Colonic mucosa (tissue), 4 donors: Measurements from ENCODE around the gene NKAIN4. TPM values are rescaled to one million over a fixed set of nuclear protein-coding genes. Genes with fewer than 3 reads are reported as not detected.
"Not testable (repeated sequence)": the region's sequence is repeated elsewhere in the genome, so short reads cannot be mapped to it uniquely, and the experiment has no call there.

Source experiments
- DNase-seq: peaks from one replicate; pipeline ENCODE4 v3.0.0-alpha.2; 2020
- H3K27ac ChIP-seq: fragments of 200-600 bp; one replicate; pipeline ENCODE4 v1.8.0; 2021
- H3K27me3 ChIP-seq: fragments of 200-600 bp; one replicate; pipeline ENCODE4 v1.8.0; 2021
- H3K36me3 ChIP-seq: fragments of 200-600 bp; one replicate; pipeline ENCODE4 v1.8.0; 2021
- H3K4me1 ChIP-seq: fragments of 200-600 bp; one replicate; pipeline ENCODE4 v1.8.0; 2021; ENCODE audit warnings: mild to moderate bottlenecking
- H3K4me3 ChIP-seq: fragments of 200-600 bp; one replicate; pipeline ENCODE4 v1.8.0; 2021
- H3K9ac ChIP-seq, 2 donors: one replicate each; pipeline ENCODE4 v1.7.0; 2013; ENCODE audit warnings: control low read depth in 2 of 2, low read depth in 2 of 2, low read length in 2 of 2
- H3K9me3 ChIP-seq: fragments of 200-600 bp; one replicate; pipeline ENCODE4 v1.8.0; 2021
- intact Hi-C: fragments of 100-400 bp; cut with DNase I; formaldehyde crosslinking; loops from one replicate; pipeline ENCODE4 v1.14.1; 2022
- total RNA-seq, 2 donors: library from RNA; stranded (reverse); fragmentation: NEBNext Ultra II Directional in 1 of 2; extraction: Animal tissue kit (Norgen Biotek cat#: 25700) in 1 of 2; gene quantifications; one replicate each; pipeline ENCODE4 v1.2.1, GENCODE V29; 2021
- TF ChIP-seq, protein P1 (sequence below): fragments of 200-600 bp; IDR thresholded peaks from one replicate; pipeline ENCODE4 v1.8.0; 2022; ENCODE audit warnings: antibody characterized with exemption, mild to moderate bottlenecking
- donor health status: healthy.
- donor health status: DM: no; HTN: no; CAD: no.
- donor health status: DM: no; HTN: no; CAD: no.

The NKAIN4 gene
- total RNA-seq, 2 donors from 2014 or later, result 0.29 TPM; not detected in 1

GRCh38 chr20:63253065-63253437, 1.2 kb downstream of the NKAIN4 start:
- Histone ChIP-seq H3K4me1 (no peaks in the 10 kb centered on the region), H3K4me3 (no peak overlapping the region), H3K27ac (no peak overlapping the region), H3K9me3 (no peaks in the 10 kb centered on the region), H3K36me3 (no peaks in the 10 kb centered on the region), H3K9ac (no peak overlapping the region), H3K27me3 (peaks cover 32% of the 10 kb centered on the region)
- no peak for DNase-seq
- TF ChIP-seq, protein P1, sequence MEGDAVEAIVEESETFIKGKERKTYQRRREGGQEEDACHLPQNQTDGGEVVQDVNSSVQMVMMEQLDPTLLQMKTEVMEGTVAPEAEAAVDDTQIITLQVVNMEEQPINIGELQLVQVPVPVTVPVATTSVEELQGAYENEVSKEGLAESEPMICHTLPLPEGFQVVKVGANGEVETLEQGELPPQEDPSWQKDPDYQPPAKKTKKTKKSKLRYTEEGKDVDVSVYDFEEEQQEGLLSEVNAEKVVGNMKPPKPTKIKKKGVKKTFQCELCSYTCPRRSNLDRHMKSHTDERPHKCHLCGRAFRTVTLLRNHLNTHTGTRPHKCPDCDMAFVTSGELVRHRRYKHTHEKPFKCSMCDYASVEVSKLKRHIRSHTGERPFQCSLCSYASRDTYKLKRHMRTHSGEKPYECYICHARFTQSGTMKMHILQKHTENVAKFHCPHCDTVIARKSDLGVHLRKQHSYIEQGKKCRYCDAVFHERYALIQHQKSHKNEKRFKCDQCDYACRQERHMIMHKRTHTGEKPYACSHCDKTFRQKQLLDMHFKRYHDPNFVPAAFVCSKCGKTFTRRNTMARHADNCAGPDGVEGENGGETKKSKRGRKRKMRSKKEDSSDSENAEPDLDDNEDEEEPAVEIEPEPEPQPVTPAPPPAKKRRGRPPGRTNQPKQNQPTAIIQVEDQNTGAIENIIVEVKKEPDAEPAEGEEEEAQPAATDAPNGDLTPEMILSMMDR, result no peak
- intact Hi-C loops, result no loop called here

GRCh38 chr20:63252284-63252711, 2.0 kb downstream of the NKAIN4 start:
- H3K9me3 ChIP-seq, result no peaks in the 10 kb centered on the region
- DNase-seq, result no peak
- no peaks in the 10 kb centered on the region for H3K4me1 ChIP-seq
- intact Hi-C loops, result no loop called here
- no peak overlapping the region for H3K4me3 ChIP-seq
- H3K9ac ChIP-seq, result no peak overlapping the region
- H3K27ac ChIP-seq, result no peak overlapping the region
- peaks cover 32% of the 10 kb centered on the region for H3K27me3 ChIP-seq
- H3K36me3 ChIP-seq, result no peaks in the 10 kb centered on the region
- TF ChIP-seq, protein P1, result no peak

- H3K27ac ChIP-seq, H3K9ac ChIP-seq, H3K4me3 ChIP-seq, H3K4me1 ChIP-seq, H3K9me3 ChIP-seq, intact Hi-C loops, H3K36me3 ChIP-seq, DNase-seq: not testable (repeated sequence)
- peaks cover 39% of the 10 kb centered on the region for H3K27me3 ChIP-seq
These were observed 2.9 kb downstream of the NKAIN4 start for GRCh38 chr20:63251350-63251749.

DNA sequence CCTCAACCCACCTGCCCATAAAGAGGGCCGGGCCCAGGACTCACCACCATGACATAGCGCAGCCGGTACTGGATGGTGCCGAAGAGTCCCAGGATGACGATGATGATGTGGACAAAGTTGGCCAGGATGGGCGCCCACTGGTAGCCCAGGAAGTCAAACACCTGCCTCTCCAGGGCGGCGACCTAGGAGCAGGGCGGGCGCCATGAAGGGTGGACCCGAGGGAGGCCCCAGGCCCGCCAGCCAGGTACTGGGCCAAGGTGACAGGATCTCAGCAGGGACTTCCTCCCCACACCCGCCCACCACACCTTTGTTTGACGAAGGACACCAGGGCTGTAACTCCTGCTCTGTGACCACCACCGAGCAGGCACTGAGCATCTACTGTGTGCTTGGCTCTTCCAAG, 4.4 kb downstream of the NKAIN4 start:
- Histone ChIP-seq H3K4me1 (no peaks in the 10 kb centered on the region), H3K36me3 (no peaks in the 10 kb centered on the region), H3K9ac (no peak overlapping the region), H3K27me3 (peaks cover 33% of the 10 kb centered on the region), H3K4me3 (no peak overlapping the region), H3K27ac (no peak overlapping the region), H3K9me3 (no peaks in the 10 kb centered on the region)
- intact Hi-C loops, result no loop called here
- TF ChIP-seq, protein P1, result no peak
- no peak for DNase-seq

GRCh38 chr20:63248835-63249591, 5.2 kb downstream of the NKAIN4 start:
- Histone ChIP-seq H3K9me3 (no peaks in the 10 kb centered on the region), H3K36me3 (no peaks in the 10 kb centered on the region), H3K9ac (no peak overlapping the region), H3K4me1 (no peaks in the 10 kb centered on the region), H3K4me3 (no peak overlapping the region), H3K27ac (no peak overlapping the region), H3K27me3 (peaks cover 24% of the 10 kb centered on the region)
- intact Hi-C loops, result no loop called here
- TF ChIP-seq, protein P1, result no peak
- no peak for DNase-seq

- Histone ChIP-seq H3K9ac (no peak overlapping the region), H3K4me3 (no peak overlapping the region), H3K27ac (no peak overlapping the region), H3K27me3 (peaks cover 14% of the 10 kb centered on the region), H3K9me3 (no peaks in the 10 kb centered on the region), H3K4me1 (no peaks in the 10 kb centered on the region), H3K36me3 (no peaks in the 10 kb centered on the region)
- intact Hi-C loops, result no loop called here
- TF ChIP-seq, protein P1, result no peak
- no peak for DNase-seq
These were observed 6.5 kb downstream of the NKAIN4 start for GRCh38 chr20:63247671-63248228.
